Lower leg skin (tissue), 4 donors: ENCODE results near the gene MICAL2. TPM values are rescaled to one million over a fixed set of nuclear protein-coding genes. Genes with fewer than 3 reads are reported as not detected.

Experiments
- DNase-seq, 2 donors: peaks; one replicate each; pipeline ENCODE4 v3.0.0-alpha.2; 2019; ENCODE audit warnings: low spot score in 2 of 2
- H3K4me3 ChIP-seq: fragments of 200-600 bp; sonication (generic); 2 replicates; pipeline ENCODE4 v1.5.1; 2017; ENCODE audit warnings: mild to moderate bottlenecking, low read depth; ENCODE audit not compliant: poor library complexity, severe bottlenecking
- POLR2A ChIP-seq, 2 donors: fragments of 450-650 bp; IDR thresholded peaks; one replicate each; pipeline ENCODE4 v1.6.1; 2016 to 2017; ENCODE audit warnings: antibody characterized with exemption in 2 of 2, mild to moderate bottlenecking in 1 of 2, moderate library complexity in 1 of 2
- WGBS, 2 donors: methylation state at CpG; one replicate each; pipeline ENCODE4 v1.1.5; 2018; 5-methylcytosine and 5-hydroxymethylcytosine counted together
- intact Hi-C: fragments of 100-400 bp; cut with DNase I; formaldehyde crosslinking; loops from one replicate; pipeline ENCODE4 v1.15.0; 2023; ENCODE audit warnings: low total_unique reads
- total RNA-seq, 4 donors: library from RNA; depleted of rRNA; stranded (reverse); fragments of >200 nt; gene quantifications; one replicate each; pipeline ENCODE4 v1.1.0, GENCODE V29; 2016
- TF ChIP-seq, protein P1 (sequence below), 3 donors: fragments of 450-650 bp; IDR thresholded peaks; one replicate each; pipeline ENCODE4 v1.5.1; 2016; ENCODE audit warnings: antibody characterized with exemption in 3 of 3, mild to moderate bottlenecking in 3 of 3, moderate library complexity in 2 of 3

Gene MICAL2
- total RNA-seq, 4 donors from 2014 or later: 117 to 238 (median 145) TPM

DNA sequence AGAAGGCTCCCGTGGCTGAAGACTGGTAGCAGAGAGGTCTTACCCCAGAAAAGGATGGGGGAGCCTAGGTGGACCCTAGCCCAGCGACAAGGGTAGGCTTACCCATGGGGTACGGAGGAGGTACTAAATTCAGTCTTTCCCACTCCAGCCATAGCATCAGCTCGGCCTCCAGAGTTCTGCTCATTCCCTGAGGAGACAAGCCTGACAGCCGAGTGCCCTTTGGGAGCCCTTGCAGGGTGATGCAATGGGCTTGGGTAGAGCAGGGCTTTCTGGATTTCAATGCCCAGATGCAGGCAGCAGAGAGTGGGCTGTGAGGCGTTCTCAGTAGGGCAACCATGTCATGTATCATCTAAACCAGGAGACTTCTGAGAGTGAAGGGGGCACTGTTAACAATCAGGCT, 124.7 kb downstream of the MICAL2 start:
- intact Hi-C loops: loop anchor here (5.0 kb wide), 1 partner anchor 188 kb away; no protein-coding TSS in a partner anchor
- DNase-seq: no peak
- 92 to 96% methylated on average over 6 of the region's 6 CpGs for WGBS, 2 donors
- TF ChIP-seq, protein P1, sequence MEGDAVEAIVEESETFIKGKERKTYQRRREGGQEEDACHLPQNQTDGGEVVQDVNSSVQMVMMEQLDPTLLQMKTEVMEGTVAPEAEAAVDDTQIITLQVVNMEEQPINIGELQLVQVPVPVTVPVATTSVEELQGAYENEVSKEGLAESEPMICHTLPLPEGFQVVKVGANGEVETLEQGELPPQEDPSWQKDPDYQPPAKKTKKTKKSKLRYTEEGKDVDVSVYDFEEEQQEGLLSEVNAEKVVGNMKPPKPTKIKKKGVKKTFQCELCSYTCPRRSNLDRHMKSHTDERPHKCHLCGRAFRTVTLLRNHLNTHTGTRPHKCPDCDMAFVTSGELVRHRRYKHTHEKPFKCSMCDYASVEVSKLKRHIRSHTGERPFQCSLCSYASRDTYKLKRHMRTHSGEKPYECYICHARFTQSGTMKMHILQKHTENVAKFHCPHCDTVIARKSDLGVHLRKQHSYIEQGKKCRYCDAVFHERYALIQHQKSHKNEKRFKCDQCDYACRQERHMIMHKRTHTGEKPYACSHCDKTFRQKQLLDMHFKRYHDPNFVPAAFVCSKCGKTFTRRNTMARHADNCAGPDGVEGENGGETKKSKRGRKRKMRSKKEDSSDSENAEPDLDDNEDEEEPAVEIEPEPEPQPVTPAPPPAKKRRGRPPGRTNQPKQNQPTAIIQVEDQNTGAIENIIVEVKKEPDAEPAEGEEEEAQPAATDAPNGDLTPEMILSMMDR (IDR thresholded peaks at IDR 0.05): no peak
- TF ChIP-seq POLR2A (IDR thresholded peaks at IDR 0.05): no peak
- no peak overlapping the region for H3K4me3 ChIP-seq

DNA sequence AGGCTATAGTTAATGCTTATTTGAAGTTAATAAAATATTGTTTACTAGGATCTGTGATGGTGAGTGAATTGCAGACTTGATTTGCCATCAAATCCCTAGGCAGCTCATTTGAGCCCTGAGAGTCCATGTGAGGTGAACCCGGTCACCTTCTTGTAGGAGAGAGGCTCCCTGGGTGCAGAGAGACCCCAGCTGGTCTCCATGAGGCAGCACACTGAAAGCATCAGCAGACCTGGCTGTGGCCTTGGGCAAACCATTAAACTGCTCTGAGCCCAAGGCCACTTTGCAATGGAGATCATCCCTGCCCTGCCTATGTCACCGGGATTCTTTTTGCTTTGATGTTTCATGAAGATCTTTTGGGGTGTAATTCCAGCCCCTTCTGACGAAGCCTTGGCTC, 125.2 kb downstream of the MICAL2 start:
- no peak for DNase-seq
- TF ChIP-seq, protein P1 (IDR thresholded peaks at IDR 0.05): no peak
- TF ChIP-seq POLR2A (IDR thresholded peaks at IDR 0.05): no peak
- intact Hi-C loops: loop anchor here (5.0 kb wide), 1 partner anchor 188 kb away; no protein-coding TSS in a partner anchor
- no peak overlapping the region for H3K4me3 ChIP-seq
- WGBS, 2 donors: 77 to 87% methylated on average over 3 of the region's 3 CpGs

GRCh38 chr11:12235947-12236743, 125.8 kb downstream of the MICAL2 start:
- intact Hi-C loops: loop anchor here (5.0 kb wide), 1 partner anchor 189 kb away; no protein-coding TSS in a partner anchor
- 49 to 51% methylated on average over 13 of the region's 13 CpGs for WGBS, 2 donors

DNA sequence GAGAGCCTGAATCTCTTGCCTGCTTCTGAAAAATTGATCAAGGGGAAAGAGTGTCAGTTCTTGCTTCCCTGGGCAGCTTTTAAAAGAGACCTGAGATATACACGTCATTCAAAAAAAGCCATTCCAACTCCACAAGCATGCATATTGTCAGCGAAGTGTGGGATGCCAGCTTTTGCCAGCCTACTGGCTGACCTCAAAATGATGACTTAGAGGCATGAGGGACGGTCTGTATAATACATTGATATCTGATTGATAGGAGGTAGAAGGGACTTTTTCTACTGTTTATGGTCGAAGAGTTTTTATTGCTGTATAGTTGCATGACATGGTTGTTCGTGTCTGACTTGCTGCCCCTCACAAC, 126.3 kb downstream of the MICAL2 start:
- no peak overlapping the region for H3K4me3 ChIP-seq
- DNase-seq: no peak
- 67 to 69% methylated on average over 5 of the region's 5 CpGs for WGBS, 2 donors
- TF ChIP-seq, protein P1 (IDR thresholded peaks at IDR 0.05): peak in 1 of 3 donors; percentile 30
- TF ChIP-seq POLR2A (IDR thresholded peaks at IDR 0.05): no peak
- intact Hi-C loops: loop anchor here (5.0 kb wide), 1 partner anchor 189 kb away; no protein-coding TSS in a partner anchor

More at GRCh38 chr11:12235947-12236743, 125.8 kb downstream of the MICAL2 start:
- peak in 1 of 2 donors; percentile 45 for DNase-seq
- no peak overlapping the region for H3K4me3 ChIP-seq
- TF ChIP-seq, protein P1 (IDR thresholded peaks at IDR 0.05): no peak
- no peak for TF ChIP-seq POLR2A (IDR thresholded peaks at IDR 0.05)

DNA sequence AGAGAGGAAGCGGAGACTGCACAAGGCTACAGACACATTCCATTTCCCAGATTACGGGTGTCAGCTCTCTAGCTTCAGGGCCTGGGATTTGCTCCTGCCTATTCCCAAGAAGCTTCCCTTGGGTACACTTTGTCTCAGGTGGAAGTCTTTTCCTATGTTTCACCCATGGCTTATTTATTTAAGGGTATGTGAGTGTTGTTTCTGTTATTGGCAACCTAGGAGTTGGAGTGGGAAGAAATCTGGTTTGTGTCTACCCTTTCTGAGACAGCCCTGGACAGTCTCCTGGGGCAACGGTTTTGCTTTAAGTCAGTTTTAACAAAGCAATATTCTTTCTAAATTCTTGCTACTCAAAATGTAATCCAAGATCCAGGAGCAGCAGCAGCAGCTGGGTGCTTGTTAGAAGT, 127.0 kb downstream of the MICAL2 start:
- DNase-seq: no peak
- H3K4me3 ChIP-seq: no peak overlapping the region
- intact Hi-C loops: loop anchor here (5.0 kb wide), 1 partner anchor 190 kb away; no protein-coding TSS in a partner anchor
- TF ChIP-seq, protein P1 (IDR thresholded peaks at IDR 0.05): no peak
- no peak for TF ChIP-seq POLR2A (IDR thresholded peaks at IDR 0.05)
- 92 to 93% methylated on average over 3 of the region's 3 CpGs for WGBS, 2 donors
